Measurements from ENCODE around the gene PEPD.

Gene PEPD

DNA sequence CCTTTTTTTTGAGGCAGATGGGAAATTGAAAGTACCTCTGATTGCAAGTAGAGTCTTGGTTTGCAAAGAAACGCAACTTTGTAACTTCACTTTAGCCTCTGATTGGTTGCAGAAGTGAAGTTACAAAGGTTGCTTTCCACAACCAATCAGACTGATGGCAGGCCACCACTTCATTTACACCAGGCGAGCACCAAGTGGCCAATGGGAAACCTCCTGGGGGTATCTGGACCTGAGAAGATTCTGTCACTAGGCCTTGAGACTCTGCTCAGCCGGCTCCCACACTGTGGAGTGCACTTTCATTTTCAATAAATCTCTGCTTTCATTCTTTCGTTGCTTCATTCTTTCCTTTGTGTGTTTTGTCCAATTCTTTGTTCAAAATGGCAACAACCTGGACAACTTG lies 19.1 kb downstream of the PEPD start:
- TF ChIP-seq ZFX (IDR thresholded peaks at IDR 0.05; ENCODE audit: borderline replicate concordance), result no peak
- TF ChIP-seq, protein P1, sequence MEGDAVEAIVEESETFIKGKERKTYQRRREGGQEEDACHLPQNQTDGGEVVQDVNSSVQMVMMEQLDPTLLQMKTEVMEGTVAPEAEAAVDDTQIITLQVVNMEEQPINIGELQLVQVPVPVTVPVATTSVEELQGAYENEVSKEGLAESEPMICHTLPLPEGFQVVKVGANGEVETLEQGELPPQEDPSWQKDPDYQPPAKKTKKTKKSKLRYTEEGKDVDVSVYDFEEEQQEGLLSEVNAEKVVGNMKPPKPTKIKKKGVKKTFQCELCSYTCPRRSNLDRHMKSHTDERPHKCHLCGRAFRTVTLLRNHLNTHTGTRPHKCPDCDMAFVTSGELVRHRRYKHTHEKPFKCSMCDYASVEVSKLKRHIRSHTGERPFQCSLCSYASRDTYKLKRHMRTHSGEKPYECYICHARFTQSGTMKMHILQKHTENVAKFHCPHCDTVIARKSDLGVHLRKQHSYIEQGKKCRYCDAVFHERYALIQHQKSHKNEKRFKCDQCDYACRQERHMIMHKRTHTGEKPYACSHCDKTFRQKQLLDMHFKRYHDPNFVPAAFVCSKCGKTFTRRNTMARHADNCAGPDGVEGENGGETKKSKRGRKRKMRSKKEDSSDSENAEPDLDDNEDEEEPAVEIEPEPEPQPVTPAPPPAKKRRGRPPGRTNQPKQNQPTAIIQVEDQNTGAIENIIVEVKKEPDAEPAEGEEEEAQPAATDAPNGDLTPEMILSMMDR (IDR thresholded peaks at IDR 0.05), result no peak

DNA sequence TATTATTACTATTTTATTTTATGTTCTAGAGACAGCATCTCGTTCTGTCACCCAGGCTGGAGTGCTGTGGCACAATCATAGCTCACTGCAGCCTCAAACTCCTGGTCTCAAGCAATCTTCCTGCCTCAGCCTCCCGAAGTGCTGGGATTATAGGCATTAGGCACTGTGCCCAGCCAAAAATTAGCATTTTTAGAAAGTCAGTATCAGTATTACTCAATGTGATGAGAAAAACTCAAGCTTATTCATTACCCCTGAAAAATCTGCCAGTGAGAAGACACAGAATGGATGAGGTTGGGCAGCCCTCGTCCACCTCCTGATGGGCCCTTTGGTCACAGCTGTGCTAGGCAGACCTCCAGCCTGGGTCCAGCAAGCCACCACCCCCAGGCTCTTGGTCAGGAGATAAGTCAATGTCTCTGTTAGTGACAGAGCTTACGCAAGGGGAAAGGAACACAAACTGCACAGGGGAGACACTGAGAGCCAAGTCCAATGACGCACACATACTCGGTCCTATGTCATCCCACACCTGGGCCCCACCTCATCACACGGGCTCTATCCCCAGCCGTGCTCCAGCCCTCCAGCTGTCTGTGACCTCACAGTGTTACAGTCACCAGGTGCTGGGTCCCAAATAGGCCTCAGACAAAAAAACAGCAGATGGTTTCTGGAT lies 19.8 kb downstream of the PEPD start:
- no peak overlapping the region for H3K27ac ChIP-seq
- no peak for TF ChIP-seq ZFX (IDR thresholded peaks at IDR 0.05; ENCODE audit: borderline replicate concordance)
- TF ChIP-seq, protein P1 (IDR thresholded peaks at IDR 0.05), result no peak

More for the DNA sequence above, 19.1 kb downstream of the PEPD start:
- H3K27ac ChIP-seq, result no peak overlapping the region

DNA sequence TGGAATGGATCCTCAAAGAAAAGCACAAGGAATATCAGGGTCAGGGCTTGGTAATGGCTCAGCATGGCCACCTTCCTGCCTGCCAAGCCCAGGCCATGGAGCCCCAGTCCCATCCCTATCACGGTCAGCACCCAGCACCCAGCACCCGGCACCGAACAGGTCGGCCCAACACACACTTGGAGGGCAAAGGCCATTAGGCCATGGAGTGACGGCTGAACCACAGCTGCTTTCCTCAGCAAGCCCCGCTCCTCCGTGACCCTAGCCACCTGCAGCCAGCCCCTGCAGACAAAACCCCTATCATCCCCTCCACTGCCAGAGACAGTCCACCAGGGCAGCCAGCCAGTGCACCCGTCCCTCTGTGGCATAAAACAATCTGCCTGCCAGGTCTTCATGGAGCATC lies 20.6 kb downstream of the PEPD start:
- TF ChIP-seq ZFX (IDR thresholded peaks at IDR 0.05; ENCODE audit: borderline replicate concordance), result no peak
- TF ChIP-seq, protein P1 (IDR thresholded peaks at IDR 0.05), result no peak
- H3K27ac ChIP-seq, result no peak overlapping the region

DNA sequence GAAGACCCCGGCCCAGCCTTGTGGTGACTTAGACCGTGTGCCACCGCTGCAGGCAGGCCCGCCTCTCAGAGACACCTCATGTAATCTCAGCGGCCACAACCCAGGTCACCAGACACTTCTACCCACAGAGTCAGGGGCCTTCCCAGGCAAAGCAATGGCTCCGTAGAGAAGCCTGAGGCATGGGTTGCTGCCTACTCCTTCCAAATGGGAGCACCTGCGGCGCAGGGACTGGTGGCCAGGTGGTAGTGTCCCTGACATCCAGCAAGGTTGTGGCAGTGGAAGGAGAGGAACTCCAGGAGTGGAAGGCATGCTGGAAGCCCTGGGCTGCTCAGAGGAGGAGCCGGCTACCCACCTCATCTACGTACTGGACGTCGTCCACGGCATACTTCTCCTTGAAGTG lies 21.0 kb downstream of the PEPD start:
- no peak for TF ChIP-seq ZFX (IDR thresholded peaks at IDR 0.05; ENCODE audit: borderline replicate concordance)
- TF ChIP-seq, protein P1 (IDR thresholded peaks at IDR 0.05), result no peak

DNA sequence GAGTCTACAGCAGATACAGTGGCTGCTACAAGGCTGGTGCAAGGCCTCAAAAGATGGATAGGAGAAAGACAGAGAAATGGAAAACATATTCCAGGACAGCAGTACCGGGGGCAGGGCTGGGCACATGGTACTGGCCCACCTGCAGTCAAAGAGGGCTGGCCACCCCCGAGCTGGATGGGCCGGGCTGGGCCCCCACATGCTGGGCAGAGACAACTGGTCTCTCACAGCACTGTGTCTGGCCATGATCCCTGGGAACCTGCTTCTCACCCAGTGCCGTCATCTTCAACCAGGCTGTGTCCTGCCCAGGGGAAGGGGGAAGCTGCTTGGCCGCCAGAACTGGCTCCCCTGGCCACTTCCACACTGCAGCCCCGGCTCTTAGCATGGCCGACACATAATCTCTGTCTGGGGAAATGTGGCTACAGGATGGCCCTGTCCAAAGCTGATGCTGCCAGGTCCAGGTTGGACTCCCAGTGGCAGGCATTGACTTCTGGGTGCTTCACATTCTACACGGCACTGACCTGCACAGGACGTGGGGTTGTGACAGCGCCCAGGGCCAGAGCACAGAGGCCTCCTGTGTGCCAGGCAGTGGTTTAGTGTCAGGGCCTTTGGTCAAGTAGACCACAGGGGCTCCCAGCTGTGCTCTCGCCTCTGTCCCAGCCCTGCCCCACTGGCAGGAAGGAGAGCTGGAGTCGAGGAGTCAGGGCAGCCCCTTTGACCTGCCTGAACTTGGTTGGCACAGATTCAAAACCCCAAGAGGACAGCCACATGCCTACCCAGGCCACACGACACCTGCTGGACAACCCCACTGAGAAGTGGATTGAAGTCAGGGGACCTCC lies 21.7 kb downstream of the PEPD start:
- H3K27ac ChIP-seq, result no peak overlapping the region
- no peak for TF ChIP-seq ZFX (IDR thresholded peaks at IDR 0.05; ENCODE audit: borderline replicate concordance)
- TF ChIP-seq, protein P1 (IDR thresholded peaks at IDR 0.05), result no peak

More for the DNA sequence above, 21.0 kb downstream of the PEPD start:
- H3K27ac ChIP-seq, result no peak overlapping the region

DNA sequence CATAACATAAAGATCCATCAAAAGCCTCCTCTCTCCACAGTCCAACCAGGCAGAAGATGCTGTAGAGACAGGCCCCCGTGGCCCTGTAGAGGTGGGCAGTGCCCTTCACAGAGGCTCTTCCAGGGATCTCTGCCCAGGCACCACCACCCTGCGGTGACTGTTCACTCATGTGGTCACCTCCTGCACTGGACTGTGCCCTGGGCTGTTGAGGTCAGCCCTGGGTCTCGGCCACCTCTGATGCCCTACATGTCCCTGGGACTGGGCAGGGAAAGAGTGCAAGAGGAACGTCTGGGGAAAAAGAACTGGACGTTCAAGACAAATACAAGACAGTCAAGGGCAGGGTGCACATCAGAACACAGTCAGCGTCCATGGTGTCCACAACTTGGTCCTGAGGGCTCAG lies 22.3 kb downstream of the PEPD start:
- no peak for TF ChIP-seq ZFX (IDR thresholded peaks at IDR 0.05; ENCODE audit: borderline replicate concordance)
- TF ChIP-seq, protein P1 (IDR thresholded peaks at IDR 0.05), result no peak
- no peak overlapping the region for H3K27ac ChIP-seq
